ENCODE results near the gene NEO1.

The NEO1 gene

DNA sequence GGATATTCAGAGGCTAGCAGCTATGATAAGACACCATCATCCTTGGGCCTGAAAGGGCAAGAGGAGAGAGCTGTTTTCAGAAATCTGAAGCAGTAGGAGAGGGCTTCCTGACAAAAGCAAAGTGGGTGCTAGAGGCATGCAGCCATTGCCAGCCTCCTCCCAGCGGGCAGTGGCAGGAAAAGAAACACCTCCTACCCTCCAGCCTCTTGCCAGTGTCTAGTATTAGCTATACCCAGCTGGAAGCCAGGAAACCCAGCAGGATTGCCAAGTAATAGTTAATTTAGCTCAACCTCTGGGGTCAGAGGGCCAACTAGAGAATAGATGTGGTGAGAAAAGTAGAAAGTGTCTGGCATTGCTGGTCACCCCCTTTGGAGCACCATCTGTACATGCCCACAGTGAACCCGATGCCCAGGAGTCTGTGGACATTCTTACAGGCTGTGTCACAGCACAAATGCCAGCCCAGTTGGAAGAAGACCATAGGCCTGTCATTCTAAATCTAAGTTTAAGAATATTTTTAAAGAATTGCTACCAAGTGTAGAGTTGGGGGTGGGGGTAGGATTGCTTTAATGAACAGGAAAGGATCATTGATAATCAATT, 231.2 kb downstream of the NEO1 start:
- DNase-seq (ENCODE audit: low read depth): no peak
- TF ChIP-seq, protein P1, sequence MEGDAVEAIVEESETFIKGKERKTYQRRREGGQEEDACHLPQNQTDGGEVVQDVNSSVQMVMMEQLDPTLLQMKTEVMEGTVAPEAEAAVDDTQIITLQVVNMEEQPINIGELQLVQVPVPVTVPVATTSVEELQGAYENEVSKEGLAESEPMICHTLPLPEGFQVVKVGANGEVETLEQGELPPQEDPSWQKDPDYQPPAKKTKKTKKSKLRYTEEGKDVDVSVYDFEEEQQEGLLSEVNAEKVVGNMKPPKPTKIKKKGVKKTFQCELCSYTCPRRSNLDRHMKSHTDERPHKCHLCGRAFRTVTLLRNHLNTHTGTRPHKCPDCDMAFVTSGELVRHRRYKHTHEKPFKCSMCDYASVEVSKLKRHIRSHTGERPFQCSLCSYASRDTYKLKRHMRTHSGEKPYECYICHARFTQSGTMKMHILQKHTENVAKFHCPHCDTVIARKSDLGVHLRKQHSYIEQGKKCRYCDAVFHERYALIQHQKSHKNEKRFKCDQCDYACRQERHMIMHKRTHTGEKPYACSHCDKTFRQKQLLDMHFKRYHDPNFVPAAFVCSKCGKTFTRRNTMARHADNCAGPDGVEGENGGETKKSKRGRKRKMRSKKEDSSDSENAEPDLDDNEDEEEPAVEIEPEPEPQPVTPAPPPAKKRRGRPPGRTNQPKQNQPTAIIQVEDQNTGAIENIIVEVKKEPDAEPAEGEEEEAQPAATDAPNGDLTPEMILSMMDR (IDR thresholded peaks at IDR 0.05; ENCODE audit: control insufficient read depth, extremely low read depth, insufficient read depth): no peak
- H3K4me3 ChIP-seq (ENCODE audit: low read depth, low read length): no peak overlapping the region

- no peak for DNase-seq (ENCODE audit: low read depth)
- TF ChIP-seq, protein P1 (IDR thresholded peaks at IDR 0.05; ENCODE audit: control insufficient read depth, extremely low read depth, insufficient read depth): no peak
- no peak overlapping the region for H3K4me3 ChIP-seq (ENCODE audit: low read depth, low read length)
Measured at GRCh38 chr15:73284090-73284716, 231.9 kb downstream of the NEO1 start.

DNA sequence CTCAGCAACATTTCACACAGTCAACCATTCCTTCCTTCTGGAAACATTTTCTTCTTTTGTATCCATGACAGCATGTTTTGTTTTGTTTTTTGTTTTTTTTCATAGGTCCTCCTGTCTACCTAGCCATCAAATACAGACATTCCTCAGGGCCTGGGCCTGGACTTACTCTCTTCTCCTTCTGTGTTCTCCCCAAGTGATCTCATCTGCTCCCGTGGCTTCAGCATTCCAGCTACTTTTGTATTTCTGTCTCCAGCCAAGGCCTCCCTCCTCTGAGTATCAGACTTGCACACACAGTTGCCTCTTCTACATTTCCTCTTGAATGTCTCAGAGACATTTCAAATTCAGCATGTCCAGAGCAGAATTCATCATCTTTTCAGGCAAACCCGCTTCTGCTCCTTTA, 234.0 kb downstream of the NEO1 start:
- TF ChIP-seq, protein P1 (IDR thresholded peaks at IDR 0.05; ENCODE audit: control insufficient read depth, extremely low read depth, insufficient read depth): no peak
- no peak for DNase-seq (ENCODE audit: low read depth)
- H3K4me3 ChIP-seq (ENCODE audit: low read depth, low read length): no peak overlapping the region

DNA sequence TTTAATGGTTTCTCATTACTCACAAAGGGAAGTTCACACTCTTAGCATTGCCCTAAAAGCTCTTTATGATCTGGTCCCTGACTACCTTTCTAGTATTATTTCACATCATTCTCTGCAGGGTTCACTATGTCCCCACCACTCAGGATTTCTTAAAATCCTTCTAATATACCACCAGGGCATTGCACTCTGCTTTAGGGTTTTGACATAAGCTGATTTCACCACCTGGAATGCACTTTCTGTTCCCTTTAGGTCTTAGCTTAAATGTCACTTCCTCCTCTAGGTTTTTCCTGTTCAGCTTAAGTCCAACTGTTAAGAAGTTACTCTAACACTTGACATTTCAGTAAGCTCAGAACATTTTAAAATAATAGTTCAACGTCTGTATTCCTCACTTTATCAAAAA, 234.8 kb downstream of the NEO1 start:
- TF ChIP-seq, protein P1 (IDR thresholded peaks at IDR 0.05; ENCODE audit: control insufficient read depth, extremely low read depth, insufficient read depth): no peak
- DNase-seq (ENCODE audit: low read depth): no peak
- H3K4me3 ChIP-seq (ENCODE audit: low read depth, low read length): no peak overlapping the region

- H3K4me3 ChIP-seq (ENCODE audit: low read depth, low read length): no peak overlapping the region
- TF ChIP-seq, protein P1 (IDR thresholded peaks at IDR 0.05; ENCODE audit: control insufficient read depth, extremely low read depth, insufficient read depth): no peak
- DNase-seq (ENCODE audit: low read depth): no peak
Measured at GRCh38 chr15:73291441-73291840, 239.2 kb downstream of the NEO1 start.

GRCh38 chr15:73293773-73294172, 241.5 kb downstream of the NEO1 start:
- TF ChIP-seq, protein P1 (IDR thresholded peaks at IDR 0.05; ENCODE audit: control insufficient read depth, extremely low read depth, insufficient read depth): no peak
- no peak overlapping the region for H3K4me3 ChIP-seq (ENCODE audit: low read depth, low read length)
- DNase-seq (ENCODE audit: low read depth): no peak

Data from LNCaP clone FGC (cell line).